Inferior parietal cortex (tissue), 1 donor: ENCODE results near the gene ZNF430.
"Not testable (repeated sequence)": the region's sequence is repeated elsewhere in the genome, so short reads cannot be mapped to it uniquely, and the experiment has no call there.

ENCODE experiments used
- DNase-seq: peaks from one replicate; pipeline ENCODE4 v3.0.0-alpha.2; 2016; ENCODE audit errors: extremely low spot score

ZNF430 gene

DNA sequence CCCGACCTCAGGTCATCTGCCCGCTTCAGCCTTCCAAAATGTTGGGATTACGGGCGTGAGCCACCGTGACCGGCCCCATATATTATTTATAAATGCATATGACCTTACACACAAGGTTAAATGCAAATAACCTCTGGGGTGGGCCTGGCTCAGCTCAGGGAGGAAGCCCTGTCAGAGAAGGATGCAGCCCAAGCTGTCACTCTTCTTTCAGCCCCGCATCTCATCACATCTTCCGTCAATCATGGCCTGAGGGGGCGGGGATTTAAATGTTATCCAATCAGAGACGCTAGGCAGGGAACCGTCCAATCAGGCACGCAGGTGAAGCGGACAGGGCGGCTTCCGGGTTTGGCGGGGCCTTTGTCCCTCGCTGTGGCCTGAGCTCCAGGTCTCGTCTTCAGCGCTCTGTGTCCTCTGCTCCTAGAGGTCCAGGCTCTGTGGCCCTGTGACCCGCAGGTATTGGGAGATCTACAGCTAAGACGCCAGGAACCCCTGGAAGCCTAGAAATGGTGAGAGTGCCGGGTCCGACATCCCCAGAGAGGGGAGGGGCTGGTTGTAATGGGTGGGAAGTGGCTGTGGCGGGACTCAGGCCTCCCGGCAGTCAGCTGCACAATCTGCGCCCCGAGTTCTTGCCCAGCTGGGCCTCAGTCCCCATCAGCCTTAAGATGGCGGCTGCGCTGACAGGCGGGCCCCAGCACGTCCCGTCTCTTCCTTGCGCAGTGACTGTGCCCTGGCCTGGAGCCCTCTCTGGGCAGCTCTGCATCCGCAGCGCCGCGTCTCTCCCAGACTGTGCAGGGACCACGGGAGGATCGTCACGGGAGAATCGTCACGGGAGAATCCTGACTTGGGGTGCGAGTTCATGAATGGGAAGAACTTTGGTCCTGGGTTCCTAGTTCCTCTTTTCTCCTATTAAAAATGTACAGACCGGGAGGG lies at the start of gene ZNF430:
TSS of gene ZNF430 (plus strand) at position 360 of the 930 bp plus-strand sequence. CDS start at position 504, 144 bp downstream.
- DNase-seq: peak; percentile 97

DNA sequence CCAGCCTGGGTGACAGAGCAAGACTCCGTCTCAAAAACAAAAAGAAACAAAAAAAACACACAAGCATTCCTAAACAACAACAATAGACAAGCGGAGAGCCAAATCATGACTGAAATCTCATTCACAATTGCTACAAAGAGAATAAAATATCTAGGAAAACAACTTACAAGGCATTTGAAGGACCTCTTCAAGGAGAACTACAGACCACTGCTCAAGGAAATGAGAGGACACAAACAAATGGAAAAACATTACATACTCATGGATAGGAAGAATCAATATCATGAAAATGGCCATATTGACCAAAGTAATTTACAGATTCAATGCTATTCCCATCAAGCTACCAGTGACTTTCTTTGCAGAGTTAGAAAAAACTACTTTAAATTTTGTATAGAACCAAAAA lies 27.7 kb upstream of the ZNF430 start:
- not testable (repeated sequence) for DNase-seq

DNA sequence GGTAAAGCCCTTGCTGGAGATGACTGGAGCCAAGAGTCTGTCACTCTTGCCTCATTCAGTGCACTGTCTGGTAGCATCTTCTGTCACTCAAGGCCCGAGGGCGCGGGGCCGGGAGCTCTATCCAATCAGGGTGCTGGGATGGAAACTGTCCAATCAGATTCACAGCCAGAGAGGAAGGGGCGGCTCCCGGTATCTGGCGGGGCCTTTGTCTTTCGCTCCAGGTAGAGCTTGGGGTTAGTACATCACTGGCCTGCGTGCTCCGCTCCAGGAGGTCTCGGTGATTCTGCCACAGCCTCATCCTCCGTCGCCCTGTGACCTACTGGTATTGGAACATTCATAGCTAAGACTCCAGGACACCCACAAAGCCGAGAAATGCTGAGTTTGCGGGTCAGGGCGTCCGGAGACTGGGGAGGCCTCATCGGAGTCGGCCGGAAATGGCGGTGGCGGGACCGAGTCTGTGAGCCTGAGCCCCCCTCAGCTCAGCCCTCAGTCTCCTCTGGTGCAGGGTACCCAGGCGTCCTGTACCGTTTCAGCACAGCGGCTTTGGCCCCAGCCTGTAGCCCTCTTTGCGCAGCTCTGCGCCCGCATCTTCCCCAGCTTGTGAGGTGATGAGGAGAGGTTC lies 20.6 kb upstream of the ZNF430 start:
- DNase-seq: peak; percentile 96

DNA sequence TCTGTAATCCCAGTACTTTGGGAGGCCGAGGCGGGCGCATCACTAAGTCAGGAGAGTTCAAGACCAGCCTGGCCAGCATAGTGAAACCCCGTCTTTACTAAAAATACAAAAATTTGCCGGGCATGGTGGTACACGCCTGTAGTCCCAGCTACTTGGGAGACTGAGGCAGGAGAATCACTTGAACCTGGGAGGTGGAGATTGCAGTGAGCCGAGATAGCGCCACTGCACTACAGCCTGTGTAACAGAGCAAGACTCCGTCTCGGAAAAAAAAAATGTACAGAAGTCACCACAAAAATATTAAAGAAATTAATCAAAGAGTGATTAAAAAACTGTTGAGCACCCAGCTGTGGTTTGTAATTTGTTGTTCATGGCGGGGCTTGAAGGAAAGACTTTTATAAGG lies 781 bp downstream of the ZNF430 start:
- DNase-seq: not testable (repeated sequence)

DNA sequence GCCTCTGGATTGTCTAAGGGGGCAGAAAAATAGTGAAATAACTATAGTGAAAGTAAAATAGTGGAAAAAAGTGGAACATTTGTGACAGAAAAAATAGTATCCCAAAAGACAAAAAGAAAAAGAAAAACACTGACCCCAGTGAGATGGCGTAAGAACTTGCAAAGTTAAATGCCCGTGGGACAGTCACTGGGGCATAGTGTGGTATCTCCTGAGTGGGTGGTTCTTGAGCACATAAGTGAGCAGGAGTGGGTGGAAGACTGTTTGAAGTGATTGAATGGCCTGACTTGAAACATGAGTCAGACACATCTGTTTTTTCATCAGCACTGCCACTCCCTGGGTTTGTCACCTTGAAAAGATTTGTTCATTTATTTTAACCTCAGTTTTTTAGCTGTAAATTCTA lies 2.5 kb downstream of the ZNF430 start:
- no peak for DNase-seq

DNA sequence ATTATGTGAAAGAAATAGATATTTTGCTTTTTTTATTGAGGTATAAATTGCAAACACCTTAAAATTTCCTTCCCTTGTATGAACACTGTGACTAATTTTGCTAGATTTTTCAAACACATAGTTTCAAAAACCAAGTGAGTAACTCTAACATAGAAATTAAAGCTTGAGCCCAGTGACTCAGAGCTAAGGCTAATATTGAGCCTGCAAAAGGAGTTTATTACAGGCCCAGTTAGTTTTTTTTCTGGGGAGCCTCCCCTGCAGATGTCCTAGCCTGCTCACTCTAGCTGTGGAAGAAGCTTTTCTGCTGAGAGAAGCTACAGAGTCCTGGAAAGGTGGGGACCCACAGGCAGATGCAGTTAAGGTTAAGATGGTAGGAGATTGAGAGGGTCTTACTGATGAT lies 3.4 kb downstream of the ZNF430 start:
- DNase-seq: no peak

DNA sequence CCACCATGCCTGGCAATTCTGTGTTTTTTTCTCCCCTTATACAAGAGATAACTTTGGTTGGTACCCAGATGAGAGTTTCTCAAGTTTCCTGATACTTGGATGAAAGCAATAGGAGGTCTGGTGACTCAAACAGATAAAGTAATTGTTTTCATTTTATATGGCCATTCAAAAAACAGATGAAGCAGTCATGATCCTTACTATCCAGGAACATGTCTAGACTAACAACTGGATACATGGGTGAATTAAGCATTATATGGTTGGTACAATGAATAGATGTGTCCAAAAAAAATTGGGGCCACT lies 8.5 kb downstream of the ZNF430 start:
- no peak for DNase-seq

DNA sequence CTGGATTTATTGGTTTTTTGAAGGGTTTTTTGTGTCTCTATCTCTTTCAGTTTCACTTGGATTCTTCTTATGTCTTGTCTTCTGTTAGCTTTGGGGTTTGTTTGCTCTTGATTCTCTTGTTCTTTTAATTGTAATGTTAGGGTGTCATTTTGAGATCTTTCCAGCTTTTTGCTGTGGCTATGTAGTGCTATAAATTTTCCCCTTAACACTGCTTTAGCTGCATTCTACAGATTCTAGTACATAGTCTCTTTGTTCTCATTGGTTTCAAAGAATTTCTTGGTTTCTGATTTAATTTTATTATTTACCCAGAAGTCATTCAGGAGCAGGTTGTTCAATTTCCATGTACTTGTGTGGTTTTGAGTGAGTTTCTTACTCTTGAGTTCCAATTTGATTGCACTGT lies 24.6 kb downstream of the ZNF430 start:
- no peak for DNase-seq

DNA sequence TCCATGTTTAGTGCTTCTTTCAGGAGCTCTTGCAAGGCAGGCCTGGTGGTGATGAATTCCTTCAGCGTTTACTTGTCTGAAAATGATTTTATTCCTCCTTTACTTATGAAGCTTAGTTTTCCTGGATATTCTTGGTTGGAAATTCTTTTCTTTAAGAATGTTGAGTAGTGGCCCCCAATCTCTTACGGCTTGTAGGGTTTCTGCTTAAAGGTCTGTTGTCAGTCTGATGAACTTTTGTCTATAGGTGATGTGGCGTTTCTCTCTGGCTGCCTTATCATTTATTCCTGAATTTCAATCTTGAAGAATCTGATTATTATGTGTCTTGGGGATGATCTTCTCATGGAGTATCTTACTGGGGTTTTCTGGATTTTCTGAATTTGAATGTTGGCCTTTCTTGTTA lies 26.0 kb downstream of the ZNF430 start:
- DNase-seq: no peak

DNA sequence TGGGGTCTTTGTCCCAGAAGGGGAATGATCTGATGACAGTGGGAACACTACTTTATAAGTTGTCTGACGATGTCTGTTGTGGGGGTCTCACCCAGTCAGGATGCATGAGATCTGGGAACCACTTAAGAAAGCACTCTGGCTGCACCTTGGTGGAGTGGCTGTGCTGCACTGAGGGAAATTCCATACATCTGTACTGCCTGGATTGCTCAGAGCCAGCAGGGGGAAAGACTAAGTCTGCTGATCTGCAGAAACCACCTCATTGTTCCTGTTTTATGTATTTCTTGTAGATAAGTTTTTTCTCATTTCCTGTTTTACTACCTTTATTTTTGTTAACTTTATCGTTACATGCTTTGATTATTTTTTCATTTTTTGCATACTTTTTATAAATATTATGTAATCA lies 27.3 kb downstream of the ZNF430 start:
- DNase-seq: no peak

DNA sequence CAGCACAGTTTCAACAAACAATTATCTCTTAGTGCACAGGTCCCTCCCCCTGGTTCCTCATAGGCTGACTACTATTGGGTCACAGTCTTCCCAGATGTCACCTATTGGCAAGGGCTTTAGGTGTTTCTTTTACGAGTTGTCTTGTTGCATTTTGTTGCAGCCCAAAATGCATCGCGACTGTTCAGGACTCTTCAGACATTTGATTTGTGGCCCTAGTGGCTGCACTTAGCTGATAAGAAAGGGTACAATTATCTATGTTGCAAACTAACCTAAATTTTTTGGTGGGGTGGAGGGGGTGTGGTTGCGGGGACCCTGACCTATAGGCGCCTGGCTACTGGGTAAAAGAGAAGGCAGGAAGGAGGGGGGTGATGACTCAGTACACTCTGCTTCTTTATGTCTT lies 32.4 kb downstream of the ZNF430 start:
- no peak for DNase-seq

DNA sequence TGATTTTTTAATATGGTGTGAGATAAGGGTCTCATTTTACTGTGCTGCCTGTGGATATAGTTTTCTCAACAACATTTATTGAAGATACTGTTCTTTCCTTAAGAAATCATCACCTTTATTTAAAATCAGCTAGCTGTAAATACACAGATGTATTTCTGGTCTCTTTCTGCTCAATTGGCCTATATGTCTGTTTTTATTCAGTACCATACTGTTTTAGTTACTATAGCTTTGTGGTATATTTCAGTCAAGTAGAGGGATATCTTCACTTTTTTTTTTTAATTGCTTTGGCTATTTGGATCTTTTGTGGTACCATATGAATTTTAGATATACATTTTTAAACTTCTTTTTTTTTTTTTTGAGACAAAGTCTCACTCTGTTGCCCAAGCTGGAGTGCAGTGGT lies 44.9 kb downstream of the ZNF430 start:
- DNase-seq: no peak

DNA sequence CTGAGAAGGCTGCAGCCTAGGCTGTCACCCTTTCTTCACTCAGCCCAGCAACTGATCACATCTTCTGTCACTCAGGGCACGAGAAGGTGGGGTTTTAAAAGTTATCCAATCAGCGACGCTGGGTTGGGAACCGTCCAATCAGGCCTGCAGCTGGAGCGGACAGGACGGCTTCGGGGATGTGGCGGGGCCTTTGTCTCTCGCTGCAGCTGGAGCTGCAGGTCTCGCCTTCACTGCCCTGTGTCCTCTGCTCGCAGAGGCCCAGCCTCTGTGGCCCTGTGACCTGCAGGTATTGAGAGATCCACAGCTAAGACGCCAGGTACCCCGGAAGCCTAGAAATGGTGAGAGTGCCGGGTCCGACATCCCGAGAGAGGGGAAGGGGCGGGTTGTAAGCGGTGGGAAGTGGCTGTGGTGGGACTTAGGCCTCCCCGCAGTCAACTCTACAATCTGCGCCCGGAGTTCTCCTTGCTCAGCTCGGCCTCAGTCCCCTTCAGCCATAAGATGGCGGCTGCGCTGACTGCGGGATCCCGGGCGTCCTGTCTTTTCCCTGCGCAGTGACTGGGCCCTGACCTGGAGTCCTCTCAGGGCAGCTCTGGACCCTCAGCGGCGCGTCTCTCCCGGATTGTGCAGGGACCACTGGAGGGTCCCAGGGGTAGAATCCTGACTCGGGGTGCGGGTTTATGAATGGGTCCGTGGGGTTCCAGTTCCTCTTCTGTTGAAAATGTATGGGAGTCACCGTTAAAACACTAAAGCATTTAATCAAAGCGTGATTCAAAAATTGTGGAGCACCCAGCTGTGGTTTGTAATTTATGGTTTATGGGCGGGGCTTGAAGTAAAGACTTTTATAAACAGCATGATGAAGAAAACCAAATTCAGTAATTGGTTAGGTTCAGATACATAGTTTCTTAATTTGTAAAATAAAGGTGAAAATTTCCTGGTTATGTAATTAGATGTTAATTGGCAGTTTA lies 61.8 kb downstream of the ZNF430 start, which contains the start of gene ZNF714:
TSS of gene ZNF714 (plus strand) at position 193 of the 965 bp plus-strand sequence. CDS start 16,066 bp downstream, outside the sequence.
- peak; percentile 91 for DNase-seq

DNA sequence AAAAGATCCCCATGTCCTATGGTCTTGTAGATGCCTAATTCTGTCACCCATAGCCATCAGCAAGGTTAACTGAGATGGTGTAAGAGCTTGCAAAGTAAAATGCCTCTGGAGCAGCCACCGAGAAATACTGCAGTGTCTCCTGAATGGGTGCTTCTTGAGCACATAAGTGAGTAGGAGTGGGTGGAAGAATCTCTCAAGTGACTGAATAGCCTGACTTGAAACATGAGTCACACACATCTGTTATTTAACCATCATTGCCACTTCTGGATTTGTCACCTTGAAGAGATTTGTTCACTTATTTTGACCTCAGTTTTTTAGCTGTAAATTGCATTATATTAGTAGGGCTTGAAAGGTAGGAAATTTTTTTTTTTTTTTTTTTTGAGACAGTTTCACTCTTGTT lies 63.9 kb downstream of the ZNF430 start:
- peak; percentile 29 for DNase-seq

DNA sequence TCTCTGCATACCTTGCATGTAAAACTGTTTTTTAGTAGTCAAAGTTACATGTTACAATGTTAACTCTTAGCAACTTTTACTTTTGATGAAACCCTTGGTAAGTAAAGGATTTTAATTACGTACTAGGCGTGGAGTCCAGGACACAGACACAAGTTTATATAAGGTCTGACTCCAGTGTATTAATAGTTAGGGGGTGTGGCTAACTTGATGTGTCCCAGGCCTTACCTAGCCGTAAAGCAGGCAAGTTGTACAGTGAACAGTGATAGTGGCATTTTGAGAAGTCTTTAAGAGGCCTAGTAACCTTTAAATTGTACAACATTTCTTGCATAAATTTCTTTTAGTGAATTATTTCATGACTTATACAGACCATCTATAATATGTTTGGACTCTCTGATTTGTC lies 67.4 kb downstream of the ZNF430 start:
- DNase-seq: no peak

DNA sequence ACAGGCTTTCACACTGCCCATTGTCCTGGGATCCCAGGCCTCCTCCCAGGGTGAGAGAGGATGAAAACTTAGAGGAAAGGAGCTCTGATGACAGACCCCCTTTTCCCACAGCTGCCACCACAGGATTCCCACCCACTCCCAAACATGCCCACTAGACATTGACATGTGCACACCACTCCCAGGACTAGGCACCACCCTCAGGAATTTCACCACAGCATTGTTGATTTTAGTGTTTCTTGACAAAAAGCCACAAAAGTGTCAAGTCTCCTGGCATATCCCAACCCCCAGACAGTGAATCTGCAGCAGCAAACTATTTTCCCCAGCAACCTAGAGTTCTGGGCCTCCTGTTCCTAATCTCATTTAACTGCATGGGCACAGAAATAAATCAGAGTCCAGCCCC lies 71.7 kb downstream of the ZNF430 start:
- DNase-seq: no peak

DNA sequence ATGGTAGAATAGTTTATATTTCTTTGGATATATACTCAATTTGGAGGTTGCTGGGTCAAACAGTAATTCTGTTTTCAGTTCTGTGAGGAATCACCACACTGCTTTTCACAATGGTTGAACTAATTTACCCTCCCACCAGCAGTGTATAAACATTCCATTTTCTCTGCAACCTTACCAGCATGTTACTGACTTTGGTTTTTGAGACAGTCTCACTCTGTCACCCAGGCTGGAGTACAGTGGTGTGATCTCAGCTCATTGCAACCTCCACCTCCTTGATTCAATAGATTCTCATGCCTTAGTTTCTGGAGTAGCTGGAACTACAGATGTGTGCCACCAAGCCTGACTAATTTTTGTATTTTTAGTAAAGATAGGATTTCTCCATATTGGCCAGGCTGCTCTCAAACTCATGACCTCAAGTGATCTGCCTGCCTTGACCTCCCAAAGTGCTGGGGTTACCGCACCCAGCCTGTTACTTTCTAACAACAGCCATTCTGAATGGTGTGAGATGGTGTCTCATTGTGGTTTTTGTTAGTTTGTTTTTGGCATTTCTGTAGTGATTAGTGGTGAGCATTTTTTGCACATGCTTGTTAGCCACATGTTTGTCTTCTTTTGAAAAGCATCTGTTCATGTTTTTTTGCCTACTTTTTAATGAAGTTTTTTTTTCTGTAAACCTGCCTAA lies 74.0 kb downstream of the ZNF430 start:
- DNase-seq: no peak

DNA sequence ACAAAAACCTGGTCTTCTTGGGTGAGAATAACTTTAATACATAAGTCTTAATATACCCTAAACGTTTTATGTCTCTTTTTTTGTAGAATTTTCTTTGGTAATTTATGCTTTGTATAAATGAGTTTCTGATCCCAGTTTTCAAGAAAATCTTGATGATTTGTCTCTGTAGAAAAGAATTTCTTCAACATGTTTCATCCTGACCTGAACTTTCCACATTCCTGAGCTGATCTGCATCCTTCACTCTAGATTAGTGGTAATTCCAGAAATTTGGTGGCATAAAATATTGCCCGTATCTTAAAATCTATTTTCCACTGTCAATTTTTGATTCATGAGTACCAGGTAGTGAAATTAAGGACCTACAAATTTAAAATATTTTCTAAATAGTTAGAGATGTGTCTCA lies 77.8 kb downstream of the ZNF430 start:
- DNase-seq: no peak

DNA sequence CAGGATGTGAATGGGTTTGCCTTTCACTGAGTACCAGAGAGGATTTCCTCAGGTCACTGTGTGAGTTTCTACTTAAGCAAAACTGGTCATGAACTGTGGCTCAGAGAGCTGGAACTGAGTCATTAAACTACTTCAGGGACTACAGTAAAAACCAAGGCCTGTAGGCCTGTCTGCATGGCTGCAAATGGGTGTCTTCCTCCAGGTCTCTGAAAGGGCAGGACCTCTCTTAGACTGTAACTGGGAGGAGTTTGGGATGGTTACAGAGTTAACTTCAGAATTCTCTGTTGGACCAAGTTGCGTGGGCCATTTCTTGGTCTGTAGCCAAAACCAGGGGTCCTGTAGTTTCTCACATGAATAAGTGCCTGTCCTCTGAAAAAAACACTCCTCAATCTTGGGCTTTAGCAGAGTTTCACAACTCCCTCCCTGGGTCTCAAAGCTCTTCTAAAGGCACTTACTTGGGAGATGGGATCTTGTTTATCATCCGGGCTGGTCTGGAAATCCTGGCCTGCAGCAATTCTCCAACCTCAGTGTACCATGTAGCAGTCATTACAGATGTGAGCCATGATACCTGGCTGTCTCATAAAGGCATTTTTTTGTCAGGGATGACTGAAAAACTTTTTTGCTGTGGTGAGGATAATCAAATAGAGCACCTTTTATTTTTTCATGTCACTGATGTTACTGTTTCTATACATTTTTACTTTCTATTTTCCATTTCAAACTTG lies 81.2 kb downstream of the ZNF430 start:
- DNase-seq: no peak

DNA sequence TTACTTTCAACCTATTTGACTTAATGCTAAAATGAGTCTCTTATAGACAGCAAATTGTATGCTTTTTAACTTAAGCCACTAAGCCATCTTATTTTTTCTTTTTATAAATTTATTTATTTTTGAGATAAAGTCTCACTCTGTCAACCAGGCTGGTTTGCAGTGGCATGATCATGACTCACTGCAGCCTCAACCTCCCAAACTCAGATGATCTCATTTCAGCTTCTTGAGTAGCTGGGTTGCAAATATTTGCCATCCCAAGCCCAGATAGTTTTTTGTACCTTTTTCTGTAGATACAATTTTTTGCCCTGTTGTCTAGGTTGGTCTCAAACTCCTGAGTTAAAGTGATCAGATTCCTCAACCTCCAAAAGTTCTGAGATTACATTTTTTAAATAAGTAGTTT lies 88.7 kb downstream of the ZNF430 start:
- no peak for DNase-seq
